Measurements from ENCODE around the gene PCSK5.

- TF ChIP-seq CTCF (IDR thresholded peaks at IDR 0.05) (no peak), EZH2 (IDR thresholded peaks at IDR 0.05; ENCODE audit: borderline replicate concordance, insufficient read depth, low read depth, low read length, poor library complexity, severe bottlenecking) (no peak)
Measured at GRCh38 chr9:76115396-76115795, 224.9 kb downstream of the PCSK5 start.
